DMS114 treated with DMSO at 0.1 percent for 48 hours (cell line): ENCODE data around the gene KLRF1.

Experiments used
- DNase-seq: peaks from one replicate; lab custom pipeline; 2025; ENCODE audit not compliant: unreplicated experiment; lab: John Stamatoyannopoulos, UW

KLRF1 gene

GRCh38 chr12:9808504-9808903, 18.8 kb upstream of the KLRF1 start:
- DNase-seq = no peak

DNA sequence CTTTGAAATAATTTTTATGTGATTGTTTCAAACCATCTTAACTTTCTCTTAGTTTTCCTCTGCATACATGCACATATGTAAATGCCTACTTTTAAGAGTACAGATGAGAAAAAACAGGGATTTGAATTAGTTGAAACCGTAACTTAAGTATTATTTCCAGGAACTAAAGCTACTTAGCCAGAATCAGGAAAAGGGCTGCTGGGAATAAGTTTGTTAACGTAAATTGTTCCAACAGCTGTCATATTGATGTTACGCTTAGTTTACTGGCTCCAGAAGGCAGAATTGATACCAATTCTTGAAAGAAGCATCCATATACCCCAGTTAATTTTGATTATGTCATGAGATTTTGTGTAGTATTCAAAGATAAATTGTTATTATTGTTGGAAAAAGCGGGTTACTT, 17.9 kb upstream of the KLRF1 start:
- DNase-seq = no peak

DNA sequence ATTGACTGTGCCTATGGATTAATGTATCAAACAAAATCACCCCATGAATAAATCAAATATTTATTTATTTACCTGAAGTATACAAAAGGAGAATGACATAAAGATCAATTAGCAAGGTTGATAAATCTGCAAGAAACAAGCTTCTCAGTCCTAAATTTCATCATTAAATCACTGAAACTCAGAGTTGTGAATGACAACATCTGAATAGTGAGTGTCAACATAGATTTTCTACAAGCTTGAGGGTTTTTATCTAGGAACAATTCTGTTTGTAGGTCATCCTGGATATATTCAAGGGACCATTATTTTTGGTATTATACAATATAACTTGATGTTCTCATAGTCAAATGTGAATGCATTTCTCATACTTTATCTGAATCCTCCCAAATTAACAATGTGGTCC, 17.4 kb upstream of the KLRF1 start:
- DNase-seq = no peak

DNA sequence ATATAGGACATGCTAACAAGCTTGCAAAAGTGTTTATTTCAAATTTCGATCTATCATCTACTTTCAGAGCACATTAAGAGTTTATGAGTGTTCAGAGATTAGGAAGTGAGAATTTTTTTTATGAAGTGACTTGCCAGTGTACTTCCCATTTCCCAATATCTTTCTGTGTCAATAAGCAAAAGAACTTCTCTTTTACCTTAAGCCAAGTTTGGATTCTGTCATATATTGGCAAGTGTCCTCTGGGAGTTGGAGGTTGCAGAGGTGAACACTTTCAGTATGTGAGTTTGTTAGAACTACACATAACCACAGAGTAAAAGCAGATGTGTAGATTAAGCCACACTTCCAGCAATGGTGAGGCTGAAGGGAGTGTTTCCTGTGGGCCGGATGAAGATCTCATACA, 16.6 kb upstream of the KLRF1 start:
- DNase-seq = no peak

GRCh38 chr12:9811621-9812020, 15.7 kb upstream of the KLRF1 start:
- no peak for DNase-seq

DNA sequence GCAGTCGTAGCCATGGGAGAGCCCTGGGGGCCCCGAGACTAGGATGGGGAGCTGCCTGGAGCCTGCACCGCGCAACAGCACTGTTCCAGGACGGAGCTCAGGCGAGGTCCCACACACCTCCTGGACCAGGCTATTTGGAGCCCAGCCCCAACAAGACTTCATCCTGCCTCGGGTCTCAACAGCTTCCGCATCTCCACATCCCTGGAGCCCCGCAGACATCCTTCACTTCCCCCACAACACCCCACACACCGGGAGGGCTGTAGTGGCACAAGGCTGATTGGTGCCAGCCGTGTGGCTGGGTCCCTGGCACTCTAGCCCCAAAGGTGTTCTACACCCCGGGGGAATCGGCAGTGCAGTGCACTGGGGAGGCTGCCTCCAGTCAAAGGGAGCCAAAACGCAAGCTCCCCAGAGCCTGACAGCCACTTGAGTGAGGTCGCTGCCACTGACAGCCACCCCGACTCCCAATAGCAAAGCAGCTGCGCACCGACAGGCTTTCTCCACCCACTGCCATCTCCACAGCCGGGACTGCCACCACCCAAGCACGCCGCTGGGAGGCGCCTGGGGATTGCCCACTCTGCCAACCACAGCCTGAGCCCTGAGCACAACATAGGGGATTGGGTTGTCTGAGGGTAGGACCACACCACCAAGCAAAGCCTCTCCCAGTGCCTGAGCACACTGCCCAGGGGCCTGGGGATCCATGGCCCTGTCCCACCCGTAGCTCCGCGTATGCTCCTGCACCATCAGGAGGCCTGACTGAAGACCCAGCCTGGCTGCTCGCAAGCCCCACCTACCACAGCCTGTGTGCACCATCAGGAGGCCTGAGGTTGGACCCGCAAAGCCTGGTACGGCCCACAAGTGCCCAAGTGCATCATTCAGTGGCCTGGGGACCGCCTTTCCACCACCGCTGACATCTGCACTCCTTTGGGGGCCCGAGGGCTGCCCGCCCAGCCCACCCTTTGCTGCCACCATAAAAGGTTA, 13.2 kb upstream of the KLRF1 start:
- DNase-seq = peak; percentile 17

DNA sequence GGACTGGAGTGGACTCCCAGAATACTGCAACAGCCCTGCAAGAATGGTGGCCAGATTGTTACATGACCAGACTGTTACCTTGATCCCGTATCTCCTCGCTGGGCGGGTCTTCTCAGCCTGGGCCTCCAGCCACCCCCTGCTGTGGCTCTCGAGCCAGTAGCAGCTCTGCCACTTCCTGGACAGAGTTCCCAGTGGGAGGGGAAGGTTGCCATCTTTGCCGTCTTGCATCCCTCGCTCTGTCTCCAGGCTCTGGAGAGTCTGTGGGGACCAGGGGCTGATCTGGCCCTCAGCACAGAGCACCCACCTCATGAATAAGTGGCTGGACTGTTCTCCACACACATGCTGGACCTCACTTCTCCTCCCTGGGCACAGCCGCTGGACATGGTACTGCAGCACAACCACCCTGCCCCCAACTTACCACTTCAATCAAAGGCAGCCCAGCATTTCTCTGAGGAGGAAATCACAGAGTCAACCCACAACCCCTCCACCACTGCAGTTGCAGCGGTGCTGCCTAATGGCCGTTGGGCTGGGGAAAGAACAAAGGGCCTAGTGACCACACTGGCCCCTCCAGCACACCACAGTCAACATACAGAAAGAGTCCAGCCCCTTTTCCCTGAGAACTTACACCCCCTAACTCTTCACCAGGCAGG, 6.9 kb upstream of the KLRF1 start:
- DNase-seq = no peak

DNA sequence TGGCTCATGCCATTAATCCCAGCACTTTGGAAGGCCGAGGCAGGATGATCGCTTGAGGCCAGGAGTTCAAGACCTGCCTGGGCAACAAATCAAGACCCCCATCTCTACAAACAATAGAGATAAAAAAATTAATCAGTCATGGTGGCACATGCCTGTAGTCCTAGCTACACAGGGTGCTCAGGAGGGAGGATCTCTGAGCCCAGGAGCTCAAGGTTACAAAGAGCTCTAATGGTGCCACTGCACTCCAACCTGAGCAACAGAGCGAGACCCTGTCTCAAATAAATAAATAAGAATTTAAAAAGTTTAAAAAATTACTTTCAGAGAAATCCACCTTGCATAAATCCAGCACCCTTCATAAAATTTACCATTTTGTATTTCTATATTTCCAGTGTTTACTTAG, 2.2 kb downstream of the KLRF1 start:
- DNase-seq = no peak

DNA sequence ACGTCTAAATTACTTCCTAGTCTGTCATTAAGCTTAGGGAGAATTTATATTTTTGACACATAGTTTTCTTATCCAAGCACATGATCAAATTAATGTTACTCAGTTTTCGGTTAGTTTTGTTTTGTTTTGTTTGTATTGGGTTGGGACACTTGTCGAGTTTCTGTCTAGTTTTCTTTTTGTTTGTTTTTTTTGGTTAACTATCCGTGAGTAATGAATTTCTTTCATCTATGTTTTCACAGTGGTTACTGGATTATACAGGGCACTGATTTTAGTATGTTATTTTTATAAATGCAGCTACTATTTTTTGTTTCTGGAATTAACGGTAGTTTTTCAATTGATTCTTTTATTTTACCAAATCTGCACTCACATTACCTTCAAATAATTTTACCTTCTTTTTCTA, 2.7 kb downstream of the KLRF1 start:
- no peak for DNase-seq

- no peak for DNase-seq
These were observed 4.4 kb downstream of the KLRF1 start for GRCh38 chr12:9831720-9832119.

GRCh38 chr12:9843407-9843806, 16.1 kb downstream of the KLRF1 start:
- no peak for DNase-seq

DNA sequence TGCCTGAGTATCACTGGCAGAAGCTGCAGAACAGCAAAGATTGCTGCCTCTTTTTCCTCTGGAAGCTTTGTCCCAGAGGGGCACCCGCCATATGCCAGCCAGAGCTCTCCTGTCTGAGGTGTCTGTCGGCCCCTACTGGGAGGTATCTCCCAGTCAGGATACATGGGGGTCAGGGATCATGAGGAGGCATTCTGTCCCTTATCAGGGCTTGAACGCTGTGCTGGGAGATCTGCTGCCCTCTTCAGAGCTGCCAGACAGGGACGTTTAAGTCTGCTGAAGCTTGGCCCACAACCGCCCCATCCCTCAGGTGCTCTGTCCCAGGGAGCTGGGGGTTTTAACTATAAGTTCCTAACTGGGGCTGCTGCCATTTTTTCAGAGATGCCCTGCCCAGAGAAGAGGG, 21.6 kb downstream of the KLRF1 start:
- DNase-seq = no peak

GRCh38 chr12:9851050-9851449, 23.8 kb downstream of the KLRF1 start:
- no peak for DNase-seq

DNA sequence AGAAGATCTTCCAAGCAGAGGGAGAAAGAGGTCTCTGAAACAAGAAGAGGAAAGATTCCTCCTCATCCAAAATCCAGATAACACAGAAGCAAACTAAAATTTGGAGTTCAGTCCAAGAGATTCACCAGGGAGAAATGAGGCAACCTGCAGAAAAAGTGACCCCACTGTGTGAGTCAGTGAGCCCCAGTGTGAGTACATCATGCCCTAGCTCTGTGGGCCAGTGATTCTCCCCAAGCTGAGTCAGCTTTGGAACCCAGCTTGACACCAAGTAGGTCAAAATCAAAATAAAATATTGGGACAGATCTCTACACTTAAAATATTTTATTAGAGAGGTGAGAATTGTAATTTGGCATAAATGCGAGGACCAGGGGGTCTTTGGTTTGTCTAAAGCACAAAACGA, 24.6 kb downstream of the KLRF1 start:
- DNase-seq = no peak

DNA sequence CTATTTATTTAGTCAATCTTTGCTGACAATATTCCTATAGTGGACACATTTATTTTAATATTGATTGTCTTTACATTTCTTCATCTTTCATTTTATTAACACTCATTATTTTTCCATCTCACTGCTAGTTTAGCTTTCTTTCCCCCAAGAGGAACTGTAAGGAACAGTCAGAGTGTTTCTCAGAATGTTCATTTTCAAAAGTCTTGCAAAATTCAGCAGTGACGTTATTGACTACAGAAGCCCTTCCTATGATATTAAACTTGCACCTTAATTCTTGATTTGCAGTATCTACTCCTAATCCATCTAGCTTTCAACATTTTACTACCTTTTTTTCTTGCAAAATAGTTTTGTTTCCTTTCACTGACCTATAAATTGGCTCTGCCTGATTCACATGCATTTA, 28.9 kb downstream of the KLRF1 start:
- no peak for DNase-seq

- no peak for DNase-seq
These were observed 29.6 kb downstream of the KLRF1 start for GRCh38 chr12:9856894-9857293.

DNA sequence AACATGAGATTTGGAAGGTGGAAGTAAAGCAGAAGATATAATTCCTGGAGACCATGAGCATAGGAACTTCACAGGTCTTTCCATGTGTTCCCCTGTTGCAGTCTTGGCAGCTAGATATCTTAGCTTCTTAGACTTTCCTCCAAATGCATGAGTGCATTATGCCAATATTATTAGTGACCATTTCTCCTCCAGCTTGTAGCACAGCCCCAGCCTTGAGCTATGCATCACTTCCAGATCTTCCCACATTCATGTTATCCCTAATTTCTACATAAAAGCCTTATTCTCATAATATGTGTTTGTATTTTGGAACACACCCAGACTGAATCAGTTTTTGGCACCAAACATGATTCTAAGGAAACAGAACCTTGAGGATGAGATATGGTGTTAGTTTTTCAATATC, 30.9 kb downstream of the KLRF1 start:
- no peak for DNase-seq

DNA sequence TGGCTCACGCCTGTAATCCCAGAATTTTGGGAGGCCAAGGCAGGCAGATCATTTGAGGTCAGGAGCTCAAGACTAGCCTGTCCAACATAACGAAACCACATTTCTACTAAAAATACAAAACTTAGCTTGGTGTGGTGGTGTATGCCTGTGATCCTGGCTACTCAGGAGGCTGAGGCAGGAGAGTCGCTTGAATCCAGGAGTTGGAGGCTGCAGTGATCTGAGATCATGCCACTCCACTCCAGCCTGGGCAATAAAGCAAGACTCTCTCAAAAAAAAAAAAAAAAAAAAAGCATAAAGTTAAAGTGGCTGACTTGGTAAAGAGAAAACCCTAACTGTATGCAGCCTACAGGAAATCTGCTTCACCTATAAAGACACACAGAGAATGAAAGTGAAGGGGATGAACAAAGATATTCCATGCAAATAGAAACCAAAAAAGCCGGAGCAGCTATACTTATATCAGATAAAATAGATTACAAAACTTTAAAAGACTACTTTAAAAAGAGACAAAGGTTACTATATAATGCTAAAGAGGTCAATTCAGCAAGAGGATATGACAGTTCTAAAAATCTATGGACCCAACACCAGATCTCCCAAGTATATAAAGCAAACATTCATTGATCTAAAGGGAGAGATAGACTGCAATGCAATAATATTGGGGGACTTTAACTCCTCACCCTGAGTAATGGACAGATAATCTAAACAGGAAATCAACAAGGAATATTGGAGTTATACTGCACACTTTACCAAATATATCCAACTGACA, 37.8 kb downstream of the KLRF1 start:
- DNase-seq = no peak

DNA sequence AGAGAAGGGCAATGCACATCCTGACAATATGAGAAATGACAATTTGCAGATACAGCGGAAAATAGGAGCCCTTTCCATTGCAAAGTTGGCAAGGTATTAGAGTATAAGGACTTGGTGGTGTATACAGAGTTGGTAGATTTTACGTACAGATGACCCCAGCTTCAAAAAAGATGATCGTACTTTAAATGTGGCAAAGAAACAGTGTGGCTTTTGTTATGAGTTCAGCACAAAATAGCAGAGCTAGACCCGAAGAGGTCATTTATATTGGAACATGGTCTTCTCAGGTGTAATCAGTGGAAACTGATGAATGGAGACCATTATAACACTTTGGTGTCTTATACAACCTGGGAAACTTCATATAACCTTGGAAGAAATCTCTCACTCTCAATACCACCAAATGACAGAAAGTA, 39.6 kb downstream of the KLRF1 start:
- no peak for DNase-seq

GRCh38 chr12:9867531-9867930, 40.2 kb downstream of the KLRF1 start:
- no peak for DNase-seq

GRCh38 chr12:9868311-9868801, 41.1 kb downstream of the KLRF1 start:
- DNase-seq = no peak

GRCh38 chr12:9868951-9869306, 41.6 kb downstream of the KLRF1 start:
- no peak for DNase-seq
